SW480 (cell line): ENCODE results near the gene PCDHGA8.
"Not testable (repeated sequence)": the region's sequence is repeated elsewhere in the genome, so short reads cannot be mapped to it uniquely, and the experiment has no call there.

ENCODE experiments used
- DNase-seq: peaks from one replicate; pipeline ENCODE4 v3.0.0-alpha.2; 2016; ENCODE audit warnings: low spot score

The PCDHGA8 gene

GRCh38 chr5:141392429-141393198 lies at the start of gene PCDHGA8:
Gene PCDHGA8, plus strand, starts transcription at chr5:141392633. Its CDS starts 181 bp downstream, at chr5:141392814.
- DNase-seq, result no peak

GRCh38 chr5:141342773-141343172 lies 49.7 kb upstream of the PCDHGA8 start:
- no peak for DNase-seq

- DNase-seq, result no peak
Observed at GRCh38 chr5:141343242-141343952, 49.0 kb upstream of the PCDHGA8 start, which contains the start of gene PCDHGA3. Gene PCDHGA3, plus strand, starts transcription at chr5:141343829. Its CDS starts 205 bp downstream, at chr5:141344034.

GRCh38 chr5:141343953-141344463 lies 48.4 kb upstream of the PCDHGA8 start:
- no peak for DNase-seq

GRCh38 chr5:141345327-141345726 lies 47.1 kb upstream of the PCDHGA8 start:
- no peak for DNase-seq

GRCh38 chr5:141346017-141346416 lies 46.4 kb upstream of the PCDHGA8 start:
- not testable (repeated sequence) for DNase-seq

GRCh38 chr5:141349917-141350619 lies 42.4 kb upstream of the PCDHGA8 start, which contains the start of gene PCDHGB1:
Gene PCDHGB1, plus strand, starts transcription at chr5:141350099. Its CDS starts 162 bp downstream, at chr5:141350261.
- DNase-seq, result peak; percentile 21

GRCh38 chr5:141351591-141351990 lies 40.8 kb upstream of the PCDHGA8 start:
- no peak for DNase-seq

- no peak for DNase-seq
Observed at GRCh38 chr5:141354900-141355469, 37.4 kb upstream of the PCDHGA8 start, which contains the start of gene PCDHGA4. Gene PCDHGA4, plus strand, starts transcription at chr5:141355021. Its CDS starts 87 bp downstream, at chr5:141355108.

GRCh38 chr5:141355641-141356040 lies 36.8 kb upstream of the PCDHGA8 start:
- no peak for DNase-seq

- DNase-seq, result no peak
Observed at GRCh38 chr5:141356133-141356532, 36.3 kb upstream of the PCDHGA8 start.

- no peak for DNase-seq
Observed at GRCh38 chr5:141356950-141357349, 35.5 kb upstream of the PCDHGA8 start.

- peak; percentile 31 for DNase-seq
Observed at GRCh38 chr5:141359790-141360426, 32.5 kb upstream of the PCDHGA8 start, which contains the start of gene PCDHGB2. Gene PCDHGB2, plus strand, starts transcription at chr5:141359994. Its CDS starts 142 bp downstream, at chr5:141360136.

- DNase-seq, result no peak
Observed at GRCh38 chr5:141360685-141361084, 31.7 kb upstream of the PCDHGA8 start.

GRCh38 chr5:141362719-141363118 lies 29.7 kb upstream of the PCDHGA8 start:
- no peak for DNase-seq

- no peak for DNase-seq
Observed at GRCh38 chr5:141363952-141364660, 28.3 kb upstream of the PCDHGA8 start, which contains the start of gene PCDHGA5. Gene PCDHGA5, plus strand, starts transcription at chr5:141364162. Its CDS starts 169 bp downstream, at chr5:141364331.

- DNase-seq, result no peak
Observed at GRCh38 chr5:141366016-141366896, 26.2 kb upstream of the PCDHGA8 start.

GRCh38 chr5:141369994-141370848 lies 22.2 kb upstream of the PCDHGA8 start, which contains the start of gene PCDHGB3:
Gene PCDHGB3, plus strand, starts transcription at chr5:141370242. Its CDS starts 153 bp downstream, at chr5:141370395.
- DNase-seq, result no peak
